Measurements from ENCODE around the gene PNPLA6. TPM values are rescaled to one million over a fixed set of nuclear protein-coding genes. Genes with fewer than 3 reads are reported as not detected.
A peak's percentile ranks its signal among the peaks of the same experiment; 100 is the strongest.

PNPLA6 gene
- total and polyA plus RNA-seq, 2 of the 13 experiments (the other 11 are each of a cell fraction or from before 2014, with no cell fraction given) = 24.9 to 28.2 TPM

GRCh38 chr19:7515645-7516151, 19.8 kb upstream of the PNPLA6 start, which contains the start of gene ZNF358 (continued):
- TF ChIP-seq ZNF792 (CRISPR knock-in tag; IDR thresholded peaks at IDR 0.05) = no peak
- peak; percentile 46; the same call in 1 of the 2 replicates for TF ChIP-seq ZNF281 (CRISPR knock-in tag; IDR thresholded peaks at IDR 0.05; ENCODE audit: borderline replicate concordance)
- no peak for TF ChIP-seq CREB1 (IDR thresholded peaks at IDR 0.05)
- no peak for TF ChIP-seq CREB1 (CRISPR knock-in tag; IDR thresholded peaks at IDR 0.05)
- no peak for TF ChIP-seq SMARCE1 (IDR thresholded peaks at IDR 0.05; ENCODE audit: borderline replicate concordance)
- 0 out of 2 replicates have a peak, but pooled peaks have one; percentile 38 for TF ChIP-seq PHF8 (CRISPR knock-in tag; IDR thresholded peaks at IDR 0.05)
- TF ChIP-seq ZBTB2 (CRISPR knock-in tag; IDR thresholded peaks at IDR 0.05; ENCODE audit: low read depth) = no peak
- TF ChIP-seq BRF2 (CRISPR knock-in tag; IDR thresholded peaks at IDR 0.05) = no peak
- TF ChIP-seq GRHL1 (CRISPR knock-in tag; conservative IDR thresholded peaks at IDR 0.05) = no peak
- TF ChIP-seq HNF1B (CRISPR knock-in tag; IDR thresholded peaks at IDR 0.05) = no peak
- TF ChIP-seq ATRX (CRISPR knock-in tag; IDR thresholded peaks at IDR 0.05; ENCODE audit: borderline replicate concordance) = no peak
- TF ChIP-seq MLXIP (CRISPR knock-in tag; IDR thresholded peaks at IDR 0.05; ENCODE audit: borderline replicate concordance) = no peak
- no peak for TF ChIP-seq ZSCAN9 (CRISPR knock-in tag; IDR thresholded peaks at IDR 0.05; ENCODE audit: borderline replicate concordance)

Data from HepG2 (cell line).